Mesenteric fat pad (tissue), 1 donor: ENCODE measurements around the gene CYP2U1. TPM values are rescaled to one million over a fixed set of nuclear protein-coding genes. Genes with fewer than 3 reads are reported as not detected.
"Not testable (repeated sequence)": the region's sequence is repeated elsewhere in the genome, so short reads cannot be mapped to it uniquely, and the experiment has no call there.

Source experiments
- DNase-seq: peaks from one replicate; pipeline ENCODE4 v3.0.0-alpha.2; 2020; ENCODE audit warnings: low spot score
- total RNA-seq: library from RNA; stranded (reverse); fragmentation: NEBNext Ultra II Directional; extraction: Animal tissue kit (Norgen Biotek cat#: 25700); gene quantifications from one replicate; pipeline ENCODE4 v1.2.1, GENCODE V29; 2021
- donor health status: DM: yes; HTN: yes; CAD: no.

Gene CYP2U1
- total RNA-seq, 1 donor from 2014 or later, result 7.6 TPM

GRCh38 chr4:107917500-107917899 is 13.8 kb upstream of the CYP2U1 start:
- no peak for DNase-seq

- no peak for DNase-seq
Observed at GRCh38 chr4:107922486-107923473, 8.6 kb upstream of the CYP2U1 start.

GRCh38 chr4:107925713-107926112 is 5.6 kb upstream of the CYP2U1 start:
- not testable (repeated sequence) for DNase-seq

GRCh38 chr4:107926875-107927274 is 4.5 kb upstream of the CYP2U1 start:
- not testable (repeated sequence) for DNase-seq

GRCh38 chr4:107931775-107932321 is 499 bp downstream of the CYP2U1 start:
- no peak for DNase-seq

- DNase-seq, result no peak
Observed at GRCh38 chr4:107935246-107935645, 3.9 kb downstream of the CYP2U1 start.

- DNase-seq, result no peak
Observed at GRCh38 chr4:107937040-107937439, 5.7 kb downstream of the CYP2U1 start.

- no peak for DNase-seq
Observed at GRCh38 chr4:107939307-107939706, 8.0 kb downstream of the CYP2U1 start.

- no peak for DNase-seq
Observed at GRCh38 chr4:107945809-107946208, 14.5 kb downstream of the CYP2U1 start.

GRCh38 chr4:107950746-107951540 is 19.6 kb downstream of the CYP2U1 start:
- no peak for DNase-seq

GRCh38 chr4:107951551-107951950 is 20.2 kb downstream of the CYP2U1 start:
- DNase-seq, result no peak

GRCh38 chr4:107956011-107956410 is 24.7 kb downstream of the CYP2U1 start:
- no peak for DNase-seq

- no peak for DNase-seq
Observed at GRCh38 chr4:107966903-107967302, 35.6 kb downstream of the CYP2U1 start.

GRCh38 chr4:107967519-107967918 is 36.2 kb downstream of the CYP2U1 start:
- DNase-seq, result not testable (repeated sequence)

GRCh38 chr4:107967921-107968320 is 36.6 kb downstream of the CYP2U1 start:
- not testable (repeated sequence) for DNase-seq

GRCh38 chr4:107970063-107970798 is 38.9 kb downstream of the CYP2U1 start:
- DNase-seq, result no peak

- DNase-seq, result no peak
Observed at GRCh38 chr4:107972605-107973004, 41.3 kb downstream of the CYP2U1 start.

- DNase-seq, result no peak
Observed at GRCh38 chr4:107974523-107974922, 43.2 kb downstream of the CYP2U1 start.

GRCh38 chr4:107977482-107977881 is 46.1 kb downstream of the CYP2U1 start:
- no peak for DNase-seq

GRCh38 chr4:107977966-107978705 is 46.8 kb downstream of the CYP2U1 start:
- no peak for DNase-seq
